ENCODE data around the gene HTR7.

DNA sequence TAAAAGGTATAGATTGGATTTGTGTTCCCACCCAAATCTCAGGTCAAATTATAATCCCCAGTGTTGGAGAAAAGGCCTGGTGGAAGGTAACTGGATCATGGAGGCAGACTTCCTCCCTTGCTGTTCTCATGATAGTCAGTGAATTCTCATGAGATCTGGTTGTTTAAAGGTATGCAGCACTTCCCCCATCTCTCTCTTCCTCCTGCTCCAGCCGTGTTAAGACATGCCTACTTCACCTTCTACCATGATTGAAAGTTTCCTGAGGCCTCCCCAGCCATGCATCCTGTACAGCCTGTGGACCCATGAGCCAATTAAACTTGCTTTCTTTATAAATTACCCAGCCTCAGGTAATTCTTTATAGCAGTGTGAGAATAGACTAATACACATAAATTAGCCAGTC, 39.1 kb downstream of the HTR7 start:
- TF ChIP-seq, protein P1, sequence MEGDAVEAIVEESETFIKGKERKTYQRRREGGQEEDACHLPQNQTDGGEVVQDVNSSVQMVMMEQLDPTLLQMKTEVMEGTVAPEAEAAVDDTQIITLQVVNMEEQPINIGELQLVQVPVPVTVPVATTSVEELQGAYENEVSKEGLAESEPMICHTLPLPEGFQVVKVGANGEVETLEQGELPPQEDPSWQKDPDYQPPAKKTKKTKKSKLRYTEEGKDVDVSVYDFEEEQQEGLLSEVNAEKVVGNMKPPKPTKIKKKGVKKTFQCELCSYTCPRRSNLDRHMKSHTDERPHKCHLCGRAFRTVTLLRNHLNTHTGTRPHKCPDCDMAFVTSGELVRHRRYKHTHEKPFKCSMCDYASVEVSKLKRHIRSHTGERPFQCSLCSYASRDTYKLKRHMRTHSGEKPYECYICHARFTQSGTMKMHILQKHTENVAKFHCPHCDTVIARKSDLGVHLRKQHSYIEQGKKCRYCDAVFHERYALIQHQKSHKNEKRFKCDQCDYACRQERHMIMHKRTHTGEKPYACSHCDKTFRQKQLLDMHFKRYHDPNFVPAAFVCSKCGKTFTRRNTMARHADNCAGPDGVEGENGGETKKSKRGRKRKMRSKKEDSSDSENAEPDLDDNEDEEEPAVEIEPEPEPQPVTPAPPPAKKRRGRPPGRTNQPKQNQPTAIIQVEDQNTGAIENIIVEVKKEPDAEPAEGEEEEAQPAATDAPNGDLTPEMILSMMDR (IDR thresholded peaks at IDR 0.05), result no peak
- TF ChIP-seq EP300 (IDR thresholded peaks at IDR 0.05) (no peak), POLR2AphosphoS5 (IDR thresholded peaks at IDR 0.05) (no peak), POLR2A (IDR thresholded peaks at IDR 0.05) (no peak)
